GM18868 (cell line): ENCODE results near the gene RASIP1.

Experiments
- ATAC-seq: cut with Tn5 transposase; IDR thresholded peaks from one replicate; pipeline ENCODE4 v1.9.1; 2021; ENCODE audit warnings: mild to moderate bottlenecking, moderate library complexity; ENCODE audit not compliant: unreplicated experiment

The RASIP1 gene

GRCh38 chr19:48678201-48678600, 62.2 kb downstream of the RASIP1 start:
- ATAC-seq = no peak

DNA sequence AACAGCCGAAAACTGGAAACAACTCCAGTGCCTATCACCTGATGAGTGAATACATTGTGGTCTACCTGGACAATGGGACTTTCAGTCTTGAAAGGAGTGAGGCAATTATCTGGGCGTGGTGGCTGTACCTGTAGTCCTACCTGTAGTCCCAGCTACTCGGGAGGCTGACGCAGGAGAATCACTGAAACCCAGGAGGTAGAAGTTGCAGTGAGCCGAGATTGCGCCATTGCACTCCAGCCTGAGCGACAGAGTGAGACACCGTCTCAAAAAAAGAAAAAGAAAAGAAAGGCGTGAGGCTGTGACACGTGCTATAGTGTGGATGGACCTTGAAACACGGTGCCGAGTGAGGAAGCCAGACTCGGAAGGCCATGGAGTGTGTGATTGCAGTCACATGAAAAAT, 63.5 kb downstream of the RASIP1 start:
- ATAC-seq = no peak

- no peak for ATAC-seq
These were observed 63.9 kb downstream of the RASIP1 start for GRCh38 chr19:48676487-48676886.

DNA sequence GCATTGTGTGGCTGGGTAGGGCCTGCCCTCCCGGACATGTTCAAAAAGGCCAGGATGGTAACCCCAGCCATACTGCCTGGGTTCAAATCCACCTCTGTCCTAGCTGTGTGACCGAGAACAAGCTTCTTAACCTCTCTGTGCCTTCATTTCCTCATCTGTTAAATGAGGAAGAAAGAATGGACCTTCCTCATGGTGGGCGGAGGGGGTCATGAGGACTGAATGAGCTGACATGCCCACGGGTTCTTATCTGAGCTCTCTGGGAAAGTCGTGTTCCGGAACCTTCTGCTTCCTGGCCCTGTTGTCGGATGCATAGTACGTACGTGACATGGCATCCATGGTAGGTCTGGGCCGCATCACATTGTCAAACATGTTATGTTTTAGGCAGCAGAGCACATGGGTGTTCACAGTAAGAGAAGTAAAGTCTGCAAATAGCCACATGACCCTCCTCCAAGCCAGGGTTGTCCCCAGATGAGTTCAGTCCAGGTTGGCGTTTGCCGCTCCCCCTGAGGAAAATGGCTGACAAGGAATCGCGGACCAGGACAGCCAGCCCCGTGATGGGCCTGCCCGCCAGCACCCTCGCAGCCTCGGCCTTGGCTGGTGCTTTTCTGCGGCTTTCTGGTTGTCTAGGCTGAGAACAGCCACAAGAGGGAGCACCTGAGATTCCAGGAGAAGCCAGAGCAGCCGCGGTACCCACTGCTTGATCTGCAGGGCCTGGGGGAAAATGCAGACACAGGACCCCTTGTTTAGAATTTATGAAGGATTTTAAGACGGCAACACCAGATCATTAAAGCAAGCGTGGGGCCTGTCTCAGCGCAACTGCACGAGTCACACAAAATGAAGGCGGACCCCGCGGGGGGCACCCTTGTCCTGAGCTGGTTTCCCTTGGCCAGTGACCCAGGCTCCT, 65.2 kb downstream of the RASIP1 start:
- no peak for ATAC-seq

DNA sequence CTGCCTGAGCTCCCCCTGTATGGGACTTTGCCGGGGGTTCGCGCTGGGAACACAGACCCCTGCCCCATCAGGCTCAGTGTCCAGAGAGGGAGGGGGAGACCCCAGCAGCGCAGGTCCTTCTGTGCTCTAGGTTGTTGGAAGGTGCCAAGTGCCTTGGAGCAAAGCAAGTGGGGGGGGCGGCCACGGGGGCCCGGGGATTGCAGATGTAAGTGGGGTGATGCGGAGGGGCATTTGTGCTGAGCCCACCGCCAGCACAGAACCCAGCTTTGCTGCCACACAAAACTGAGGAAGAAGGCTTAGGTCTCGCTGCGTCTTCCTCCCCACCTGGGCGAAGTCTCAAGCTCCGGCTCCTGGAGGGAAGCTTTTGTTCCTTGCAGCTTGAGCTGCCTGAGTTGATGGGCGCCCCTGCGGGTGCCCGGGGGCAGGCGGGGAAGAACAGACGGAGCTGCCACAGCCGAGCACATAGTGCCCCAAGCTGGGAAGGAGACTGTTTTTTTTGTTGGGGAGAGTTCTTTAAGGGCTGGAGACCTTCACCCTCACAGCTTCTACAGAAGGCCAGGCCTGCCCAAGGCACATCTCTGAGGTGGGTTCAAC, 66.1 kb downstream of the RASIP1 start:
- ATAC-seq = no peak

DNA sequence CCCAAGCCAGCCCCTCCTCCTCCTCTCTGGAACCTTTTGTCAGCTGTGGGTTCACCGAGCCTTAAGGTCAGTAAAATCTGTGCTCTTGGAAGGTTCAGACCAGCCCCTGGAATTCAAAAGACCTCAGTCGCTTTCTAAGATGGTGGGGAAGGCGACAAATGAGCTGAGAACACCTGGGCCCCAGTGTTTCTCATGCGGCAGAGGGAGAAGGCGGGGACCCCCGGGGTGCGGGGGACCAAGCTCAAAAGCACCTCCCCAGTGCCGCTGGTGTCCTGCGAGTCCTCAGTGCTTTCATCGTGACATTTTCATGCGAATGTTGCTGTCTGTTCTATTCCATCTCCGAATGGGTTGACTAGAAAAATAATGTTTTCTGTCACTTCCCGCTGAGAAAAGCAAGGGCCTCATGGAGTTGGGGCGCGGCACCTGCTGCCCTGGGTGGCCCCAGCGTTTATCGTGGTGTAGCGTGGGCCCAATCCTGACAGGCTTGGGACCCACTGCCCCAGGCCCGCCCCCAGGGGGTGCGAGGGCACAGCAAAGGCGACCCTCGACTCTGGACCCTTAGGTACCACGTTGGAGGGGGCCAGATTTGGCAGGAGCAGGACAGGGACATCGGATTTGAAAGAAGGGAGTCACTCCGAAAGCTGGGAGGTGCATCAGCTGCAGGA, 66.8 kb downstream of the RASIP1 start:
- no peak for ATAC-seq

GRCh38 chr19:48672994-48673393, 67.4 kb downstream of the RASIP1 start, which contains the start of gene NTN5:
NTN5 (minus strand) TSS chr19:48673017; CDS start chr19:48670986, 2,031 bp downstream.
- no peak for ATAC-seq

- ATAC-seq = no peak
These were observed 68.9 kb downstream of the RASIP1 start for GRCh38 chr19:48671446-48671995.

DNA sequence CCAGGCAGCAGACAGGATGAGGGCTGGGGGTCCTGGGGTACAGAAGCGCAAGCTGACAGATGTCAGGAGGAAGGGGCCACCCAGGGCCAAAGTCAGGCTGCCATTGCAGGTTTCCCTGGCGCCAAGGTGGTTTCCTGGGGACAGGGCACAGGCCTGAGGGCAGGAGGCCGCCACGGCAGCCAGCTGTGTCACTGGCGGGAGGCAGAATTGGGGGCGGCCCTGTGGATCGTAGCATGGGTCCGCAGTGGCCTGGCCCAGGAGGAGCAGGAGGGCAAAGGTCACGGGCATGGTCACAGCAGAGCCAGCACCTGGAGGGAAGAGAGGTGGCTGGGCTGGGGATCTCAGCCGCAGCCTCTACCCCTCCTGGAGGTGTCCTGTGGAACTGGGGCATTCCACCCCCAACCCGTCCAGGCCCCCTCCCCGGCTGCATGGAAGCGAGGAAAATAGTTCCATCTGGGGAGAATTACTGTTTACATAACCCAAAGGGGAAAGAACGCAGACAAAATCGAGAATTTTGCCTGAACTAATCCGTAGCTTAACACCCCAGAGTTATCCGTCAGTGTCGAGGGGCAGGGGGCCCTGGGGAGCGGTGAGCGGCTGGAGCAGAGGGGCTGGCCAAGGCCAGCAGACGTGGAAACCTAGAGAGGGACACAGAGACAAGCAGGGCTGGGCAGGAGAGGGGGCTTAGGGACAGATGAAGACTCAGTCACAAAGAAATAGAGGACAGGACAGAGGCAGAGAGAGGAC, 69.5 kb downstream of the RASIP1 start:
- no peak for ATAC-seq
